ENCODE measurements around the gene FXR2.
A peak's percentile ranks its signal among the peaks of the same experiment; 100 is the strongest.
"Not testable (repeated sequence)": the region's sequence is repeated elsewhere in the genome, so short reads cannot be mapped to it uniquely, and the experiment has no call there.

FXR2 gene

GRCh38 chr17:7614425-7615264 is at the start of gene FXR2:
Gene FXR2 (minus strand): TSS chr17:7614897. CDS start chr17:7614532, 365 bp downstream.
- peak; percentile 100 for DNase-seq (ENCODE audit: low read depth in 2 of 2)

- no peak for DNase-seq (ENCODE audit: low read depth in 2 of 2)
Measured at GRCh38 chr17:7656958-7657609, 42.4 kb upstream of the FXR2 start.

- DNase-seq (ENCODE audit: low read depth in 2 of 2) = no peak
Measured at GRCh38 chr17:7655541-7655840, 40.8 kb upstream of the FXR2 start.

GRCh38 chr17:7654832-7655540 is 40.3 kb upstream of the FXR2 start:
- DNase-seq (ENCODE audit: low read depth in 2 of 2) = no peak

GRCh38 chr17:7652388-7653356 is 38.0 kb upstream of the FXR2 start:
- DNase-seq (ENCODE audit: low read depth in 2 of 2) = no peak

GRCh38 chr17:7651665-7652387 is 37.1 kb upstream of the FXR2 start:
- DNase-seq (ENCODE audit: low read depth in 2 of 2) = no peak

GRCh38 chr17:7651097-7651664 is 36.5 kb upstream of the FXR2 start:
- no peak for DNase-seq (ENCODE audit: low read depth in 2 of 2)

- DNase-seq (ENCODE audit: low read depth in 2 of 2) = no peak
Measured at GRCh38 chr17:7650509-7651096, 35.9 kb upstream of the FXR2 start, which contains the start of gene ATP1B2. Gene ATP1B2 (plus strand): TSS chr17:7650926. CDS start chr17:7651519, 593 bp downstream.

- no peak for DNase-seq (ENCODE audit: low read depth in 2 of 2)
Measured at GRCh38 chr17:7647018-7647417, 32.3 kb upstream of the FXR2 start.

- DNase-seq (ENCODE audit: low read depth in 2 of 2) = no peak
Measured at GRCh38 chr17:7646457-7646856, 31.8 kb upstream of the FXR2 start.

- DNase-seq (ENCODE audit: low read depth in 2 of 2) = no peak
Measured at GRCh38 chr17:7644775-7645174, 30.1 kb upstream of the FXR2 start.

- not testable (repeated sequence) for DNase-seq (ENCODE audit: low read depth in 2 of 2)
Measured at GRCh38 chr17:7641635-7642034, 26.9 kb upstream of the FXR2 start.

- DNase-seq (ENCODE audit: low read depth in 2 of 2) = no peak
Measured at GRCh38 chr17:7640783-7641182, 26.1 kb upstream of the FXR2 start.

- no peak for DNase-seq (ENCODE audit: low read depth in 2 of 2)
Measured at GRCh38 chr17:7636163-7636562, 21.5 kb upstream of the FXR2 start.

- no peak for DNase-seq (ENCODE audit: low read depth in 2 of 2)
Measured at GRCh38 chr17:7634384-7634783, 19.7 kb upstream of the FXR2 start.

GRCh38 chr17:7633093-7633492 is 18.4 kb upstream of the FXR2 start:
- no peak for DNase-seq (ENCODE audit: low read depth in 2 of 2)

GRCh38 chr17:7632492-7632894 is 17.8 kb upstream of the FXR2 start:
- no peak for DNase-seq (ENCODE audit: low read depth in 2 of 2)

- no peak for DNase-seq (ENCODE audit: low read depth in 2 of 2)
Measured at GRCh38 chr17:7631398-7632380, 17.0 kb upstream of the FXR2 start.

Data from fibroblast of skin of left quadriceps (primary cell).